OCI-LY7 (cell line): Measurements from ENCODE around the gene GRPEL2. TPM values are rescaled to one million over a fixed set of nuclear protein-coding genes. Genes with fewer than 3 reads are reported as not detected.

Experiments used
- BruUV-seq: library from RNA; stranded (reverse); fragments of 400-500 nt; replicated peaks from 2 replicates; lab custom pipeline; 2021; lab: Mats Ljungman, UMichigan
- CTCF ChIA-PET: fragments of 300-600 bp; sonication (Branson Sonifier 250); formaldehyde crosslinking; loops from one replicate; lab custom pipeline; 2022; ENCODE audit warnings: antibody characterized with exemption; ENCODE audit not compliant: unreplicated experiment; lab: Charles Lee
- POLR2A ChIA-PET: fragments of 300-600 bp; sonication (Branson Sonifier 250); formaldehyde crosslinking; loops from one replicate; lab custom pipeline; 2022; ENCODE audit warnings: antibody characterized with exemption; lab: Charles Lee
- DNase-seq: peaks from one replicate; pipeline ENCODE4 v3.0.0-alpha.2; 2015; ENCODE audit warnings: low spot score
- H2AFZ ChIP-seq: fragments of 200-600 bp; sonication (generic), shearing (Covaris generic); 2 replicates; pipeline ENCODE4 v1.6.1; 2014; ENCODE audit warnings: mild to moderate bottlenecking, antibody characterized with exemption, low read length, moderate library complexity
- H3K27ac ChIP-seq: fragments of 200-600 bp; sonication (generic); 2 replicates; pipeline ENCODE4 v1.5.1; 2014; ENCODE audit warnings: mixed run types, low read depth, mild to moderate bottlenecking, moderate library complexity, low read length, inconsistent platforms; ENCODE audit not compliant: poor library complexity, severe bottlenecking
- H3K36me3 ChIP-seq: fragments of 200-600 bp; sonication (generic); 2 replicates; pipeline ENCODE4 v1.6.1; 2014; ENCODE audit warnings: mild to moderate bottlenecking, antibody characterized with exemption, low read length, moderate library complexity, mixed read lengths; ENCODE audit not compliant: insufficient read depth
- H3K4me1 ChIP-seq: fragments of 200-600 bp; sonication (generic); 2 replicates; pipeline ENCODE4 v1.5.1; 2014; ENCODE audit warnings: mild to moderate bottlenecking, low read length; ENCODE audit not compliant: insufficient read depth, poor library complexity, severe bottlenecking
- H3K4me2 ChIP-seq: fragments of 200-600 bp; sonication (generic); 2 replicates; pipeline ENCODE4 v1.6.1; 2014; ENCODE audit warnings: mild to moderate bottlenecking, low read length
- H3K4me3 ChIP-seq: fragments of 200-600 bp; sonication (generic); 2 replicates; pipeline ENCODE4 v1.5.1; 2014; ENCODE audit warnings: mild to moderate bottlenecking, low read depth, low read length; ENCODE audit not compliant: poor library complexity, severe bottlenecking
- H3K79me2 ChIP-seq: fragments of 200-600 bp; sonication (generic); 2 replicates; pipeline ENCODE4 v1.6.1; 2016; ENCODE audit warnings: low read depth, mild to moderate bottlenecking, low read length, moderate library complexity, mixed read lengths; ENCODE audit not compliant: insufficient read depth
- H3K9me2 ChIP-seq: fragments of 200-600 bp; sonication (generic); 2 replicates; pipeline ENCODE4 v1.6.1; 2016; ENCODE audit warnings: mild to moderate bottlenecking, low read length, mixed read lengths; ENCODE audit not compliant: insufficient read depth
- H3K9me3 ChIP-seq: fragments of 200-600 bp; sonication (generic); 2 replicates; pipeline ENCODE4 v1.6.1; 2014; ENCODE audit warnings: mild to moderate bottlenecking, mixed run types, low read length, mixed read lengths
- H4K20me1 ChIP-seq: fragments of 200-600 bp; sonication (generic); 2 replicates; pipeline ENCODE4 v1.6.1; 2014; ENCODE audit warnings: mild to moderate bottlenecking, antibody characterized with exemption, low read length, moderate library complexity, mixed read lengths; ENCODE audit not compliant: insufficient read depth
- CTCF ChIP-seq: fragments of 200-600 bp; sonication (generic); conservative IDR thresholded peaks from 2 replicates; pipeline ENCODE4 v1.5.1; 2014; ENCODE audit warnings: mild to moderate bottlenecking, antibody characterized with exemption, low read length, moderate library complexity, mixed read lengths
- EZH2phosphoT487 ChIP-seq: fragments of 200-600 bp; sonication (generic); IDR thresholded peaks from 2 replicates; pipeline ENCODE4 v1.6.1; 2018; ENCODE audit warnings: low read depth, borderline replicate concordance, mild to moderate bottlenecking, mixed run types, antibody characterized with exemption, low read length, moderate library complexity, mixed read lengths
- intact Hi-C: fragments of 100-400 bp; cut with micrococcal nuclease; formaldehyde crosslinking; loops from one replicate; pipeline ENCODE4 v1.10.0; 2022; ENCODE audit not compliant: unreplicated experiment
- total RNA-seq, 2 experiments: library from RNA; depleted of rRNA in 1 of 2; stranded (reverse); fragments of >200 nt in 1 of 2; shearing (Covaris generic) in 1 of 2; gene quantifications; 2 replicates each; pipeline ENCODE4 v1.2.3, GENCODE V29; 2014 to 2022

GRPEL2 gene
- total RNA-seq, 2 experiments from 2014 or later, result 28.3 to 41.5 TPM

DNA sequence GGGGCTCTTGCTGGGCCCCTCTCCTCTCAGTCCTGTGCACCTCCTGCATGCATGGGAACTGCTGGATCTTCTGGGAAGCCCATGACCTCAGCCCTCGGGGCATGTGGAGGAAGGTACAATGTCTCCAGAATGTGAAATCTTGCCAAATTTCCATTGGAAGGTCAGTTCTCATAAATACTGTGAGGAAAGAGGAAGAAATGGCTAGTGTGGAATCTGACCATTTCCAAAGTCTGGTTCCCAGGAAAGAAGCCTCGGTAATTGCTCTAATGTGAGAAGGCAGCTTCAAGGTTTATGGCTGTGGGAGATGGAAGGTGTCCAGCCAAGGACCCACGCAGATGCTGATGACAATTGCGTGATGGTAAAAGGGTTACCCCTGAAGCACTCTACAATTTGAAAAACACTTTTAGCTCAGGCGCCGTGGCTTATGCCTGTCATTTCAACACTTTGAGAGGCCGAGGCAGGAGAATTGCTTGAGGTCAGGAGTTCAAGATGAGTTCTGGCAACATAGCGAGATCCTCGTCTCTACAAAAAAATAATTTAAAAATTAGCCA is 41.9 kb downstream of the GRPEL2 start:
- H3K4me2 ChIP-seq, result no peak overlapping the region
- H3K4me3 ChIP-seq, result no peak overlapping the region
- no peaks in the 10 kb centered on the region for H3K4me1 ChIP-seq
- no peak for DNase-seq
- no peaks in the 10 kb centered on the region for H3K9me2 ChIP-seq
- H3K9me3 ChIP-seq, result no peaks in the 10 kb centered on the region
- intact Hi-C loops, result no loop called here
- no peak overlapping the region for H3K27ac ChIP-seq
- TF ChIP-seq EZH2phosphoT487, result no peak
- no peak for TF ChIP-seq CTCF
- no peaks in the 10 kb centered on the region for H3K79me2 ChIP-seq
- H2AFZ ChIP-seq, result no peak overlapping the region
- ChIA-PET POLR2A (interaction anchor here (1.2 kb wide), 1 partner anchor 52 kb away, joined by 5 read pairs; no protein-coding TSS in a partner anchor), CTCF (no interaction called here)
- no peaks in the 10 kb centered on the region for H3K36me3 ChIP-seq
- no peaks in the 10 kb centered on the region for H4K20me1 ChIP-seq
- BruUV-seq, result no TSS peak

GRCh38 chr5:149387982-149388381 is 42.7 kb downstream of the GRPEL2 start:
- Histone ChIP-seq H3K9me3 (no peaks in the 10 kb centered on the region), H3K4me3 (no peak overlapping the region), H3K79me2 (no peaks in the 10 kb centered on the region), H2AFZ (no peak overlapping the region), H3K9me2 (no peaks in the 10 kb centered on the region), H3K36me3 (no peaks in the 10 kb centered on the region), H3K4me1 (no peaks in the 10 kb centered on the region), H3K4me2 (no peak overlapping the region), H4K20me1 (no peaks in the 10 kb centered on the region), H3K27ac (no peak overlapping the region)
- intact Hi-C loops, result no loop called here
- DNase-seq, result no peak
- ChIA-PET POLR2A (interaction anchor here (0.8 to 1.2 kb wide), 3 partner anchors 13 to 53 kb away, joined by 3 to 7 read pairs (median 5); no protein-coding TSS in a partner anchor), CTCF (no interaction called here)
- BruUV-seq, result no TSS peak
- TF ChIP-seq CTCF, result no peak
- no peak for TF ChIP-seq EZH2phosphoT487

DNA sequence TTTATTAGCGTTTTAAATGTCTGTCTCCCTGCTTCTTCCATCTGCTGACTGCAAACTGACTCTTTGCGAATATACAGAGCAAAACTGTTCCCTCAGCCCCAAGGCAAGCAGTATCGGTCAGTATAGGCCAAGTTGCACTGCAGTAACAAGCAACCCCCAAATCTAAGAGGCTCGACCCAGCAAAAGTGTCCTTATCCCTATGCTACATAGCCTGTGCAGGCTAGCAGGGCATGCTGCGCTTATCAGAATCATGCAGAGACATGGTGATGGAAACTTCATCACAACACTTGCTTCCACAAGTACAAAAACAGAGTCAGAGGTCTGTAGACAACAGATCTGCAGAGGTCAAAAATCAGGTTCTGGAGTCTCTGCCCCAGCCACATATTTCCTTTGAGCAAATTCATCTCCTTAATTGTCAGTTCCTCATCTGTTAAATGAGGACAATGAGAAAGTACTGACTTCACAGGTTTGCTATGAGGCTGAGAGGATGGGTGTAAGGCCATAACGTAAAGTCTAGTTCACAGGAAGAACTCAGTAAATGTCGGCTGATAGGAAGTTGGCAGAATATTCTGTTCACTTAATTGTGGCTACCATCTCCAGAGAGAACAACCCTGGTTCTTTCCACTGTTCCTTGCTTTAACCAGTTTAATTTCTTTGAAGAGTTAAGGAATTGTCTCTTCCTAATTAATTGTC is 43.3 kb downstream of the GRPEL2 start:
- no peaks in the 10 kb centered on the region for H3K36me3 ChIP-seq
- no peak overlapping the region for H3K27ac ChIP-seq
- TF ChIP-seq EZH2phosphoT487 (no peak), CTCF (no peak)
- H3K4me1 ChIP-seq, result no peaks in the 10 kb centered on the region
- no peak for DNase-seq
- no TSS peak for BruUV-seq
- no peak overlapping the region for H3K4me2 ChIP-seq
- H3K79me2 ChIP-seq, result no peaks in the 10 kb centered on the region
- intact Hi-C loops, result no loop called here
- H3K4me3 ChIP-seq, result no peak overlapping the region
- ChIA-PET CTCF (no interaction called here), POLR2A (interaction anchor here (0.8 to 1.0 kb wide), 2 partner anchors 12 to 53 kb away, joined by 3 to 7 read pairs; no protein-coding TSS in a partner anchor)
- H3K9me2 ChIP-seq, result no peaks in the 10 kb centered on the region
- no peak overlapping the region for H2AFZ ChIP-seq
- H3K9me3 ChIP-seq, result no peaks in the 10 kb centered on the region
- no peaks in the 10 kb centered on the region for H4K20me1 ChIP-seq
